GM06990 (cell line): ENCODE results near the gene MAP3K14.

Source experiments
- DNase-seq: peaks from one replicate; pipeline ENCODE4 v3.0.0-alpha.2; 2011; ENCODE audit not compliant: insufficient read length; ENCODE audit errors: extremely low read depth
- H3K27me3 ChIP-seq: replicated peaks from 2 replicates; pipeline ENCODE4 v1.6.0; 2011; ENCODE audit warnings: low read length; ENCODE audit not compliant: control insufficient read depth, insufficient read depth
- H3K36me3 ChIP-seq: 2 replicates; pipeline ENCODE4 v1.5.1; 2011; ENCODE audit warnings: low read length; ENCODE audit not compliant: control insufficient read depth, insufficient read depth
- H3K4me3 ChIP-seq: replicated peaks from 2 replicates; pipeline ENCODE4 v1.5.1; 2011; ENCODE audit warnings: low read depth, mild to moderate bottlenecking, control low read depth, low read length
- TF ChIP-seq, protein P1 (sequence below): IDR thresholded peaks from 2 replicates; pipeline ENCODE4 v1.5.1; 2011; ENCODE audit warnings: low read length, control low read depth, mild to moderate bottlenecking, inconsistent platforms; ENCODE audit not compliant: insufficient read depth, poor library complexity, severe bottlenecking

MAP3K14 gene

DNA sequence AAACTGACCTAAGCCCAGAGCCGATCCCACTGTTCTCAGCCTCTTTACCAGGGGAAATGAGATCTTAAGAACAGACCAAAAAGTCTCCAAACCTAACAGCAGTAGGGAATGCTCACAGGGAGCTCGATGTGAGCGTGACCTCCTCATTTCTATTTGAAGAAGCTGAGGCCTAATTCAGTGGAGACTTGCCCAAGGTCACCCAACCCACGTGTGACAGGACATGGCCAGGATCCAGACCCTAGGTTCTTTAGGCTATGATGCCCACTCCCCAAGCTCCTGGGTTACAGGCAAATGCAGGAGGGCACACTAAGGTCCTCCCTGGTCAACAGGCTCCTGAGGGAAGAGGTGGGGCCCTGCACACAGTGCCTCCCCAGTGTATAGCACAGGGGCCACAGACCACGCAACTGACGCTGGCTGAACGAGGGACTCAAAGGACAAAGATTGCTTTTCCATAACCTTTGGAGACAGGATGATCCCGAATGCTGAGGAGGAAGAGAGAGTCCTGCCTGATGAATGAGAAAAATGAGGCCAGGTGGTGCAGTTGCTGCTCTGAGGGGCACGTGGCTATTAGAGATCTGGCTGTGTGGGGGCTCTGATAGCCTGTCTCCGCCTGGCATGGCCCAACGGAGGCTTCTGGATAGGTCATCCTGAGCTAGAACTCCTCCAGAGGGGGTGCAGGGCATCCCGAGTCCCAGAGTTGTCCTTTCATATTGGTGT lies 24.0 kb downstream of the MAP3K14 start:
- Histone ChIP-seq H3K36me3 (peaks cover 25% of the 10 kb centered on the region), H3K4me3 (no peak overlapping the region), H3K27me3 (no peaks in the 10 kb centered on the region)
- no peak for DNase-seq
- TF ChIP-seq, protein P1, sequence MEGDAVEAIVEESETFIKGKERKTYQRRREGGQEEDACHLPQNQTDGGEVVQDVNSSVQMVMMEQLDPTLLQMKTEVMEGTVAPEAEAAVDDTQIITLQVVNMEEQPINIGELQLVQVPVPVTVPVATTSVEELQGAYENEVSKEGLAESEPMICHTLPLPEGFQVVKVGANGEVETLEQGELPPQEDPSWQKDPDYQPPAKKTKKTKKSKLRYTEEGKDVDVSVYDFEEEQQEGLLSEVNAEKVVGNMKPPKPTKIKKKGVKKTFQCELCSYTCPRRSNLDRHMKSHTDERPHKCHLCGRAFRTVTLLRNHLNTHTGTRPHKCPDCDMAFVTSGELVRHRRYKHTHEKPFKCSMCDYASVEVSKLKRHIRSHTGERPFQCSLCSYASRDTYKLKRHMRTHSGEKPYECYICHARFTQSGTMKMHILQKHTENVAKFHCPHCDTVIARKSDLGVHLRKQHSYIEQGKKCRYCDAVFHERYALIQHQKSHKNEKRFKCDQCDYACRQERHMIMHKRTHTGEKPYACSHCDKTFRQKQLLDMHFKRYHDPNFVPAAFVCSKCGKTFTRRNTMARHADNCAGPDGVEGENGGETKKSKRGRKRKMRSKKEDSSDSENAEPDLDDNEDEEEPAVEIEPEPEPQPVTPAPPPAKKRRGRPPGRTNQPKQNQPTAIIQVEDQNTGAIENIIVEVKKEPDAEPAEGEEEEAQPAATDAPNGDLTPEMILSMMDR, result no peak

DNA sequence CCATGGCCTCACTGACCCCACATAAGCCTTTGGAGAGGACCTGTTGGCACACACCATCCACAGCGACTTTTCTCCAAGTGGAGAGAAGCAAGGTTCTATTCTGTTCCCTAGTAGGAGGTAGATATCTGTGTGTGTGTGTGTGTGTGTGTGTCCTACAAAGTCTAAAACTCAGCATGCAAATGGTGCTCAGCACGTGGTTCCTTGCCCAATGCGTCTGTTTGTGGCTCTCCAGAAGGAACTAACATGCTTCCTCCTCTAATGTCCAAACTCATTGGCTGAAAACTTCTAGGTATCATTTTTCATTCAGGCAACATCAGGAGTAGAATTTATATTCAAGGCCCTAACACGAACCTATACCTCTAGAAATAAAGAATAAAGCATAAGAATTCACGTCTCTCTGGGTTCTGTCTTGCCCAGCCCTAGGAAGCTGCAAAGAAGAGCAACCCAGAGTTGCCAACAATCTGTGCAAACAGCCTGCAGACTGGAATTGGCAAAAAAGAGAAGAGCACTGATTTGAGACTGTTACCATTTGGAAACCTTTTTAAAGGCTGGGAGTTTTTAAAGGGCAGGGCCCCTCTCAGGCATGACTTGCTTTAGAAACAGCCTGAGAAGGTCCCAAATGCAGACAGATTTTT lies 25.5 kb downstream of the MAP3K14 start:
- no peak overlapping the region for H3K4me3 ChIP-seq
- peaks cover 38% of the 10 kb centered on the region for H3K36me3 ChIP-seq
- no peaks in the 10 kb centered on the region for H3K27me3 ChIP-seq
- TF ChIP-seq, protein P1, result no peak
- DNase-seq, result no peak

DNA sequence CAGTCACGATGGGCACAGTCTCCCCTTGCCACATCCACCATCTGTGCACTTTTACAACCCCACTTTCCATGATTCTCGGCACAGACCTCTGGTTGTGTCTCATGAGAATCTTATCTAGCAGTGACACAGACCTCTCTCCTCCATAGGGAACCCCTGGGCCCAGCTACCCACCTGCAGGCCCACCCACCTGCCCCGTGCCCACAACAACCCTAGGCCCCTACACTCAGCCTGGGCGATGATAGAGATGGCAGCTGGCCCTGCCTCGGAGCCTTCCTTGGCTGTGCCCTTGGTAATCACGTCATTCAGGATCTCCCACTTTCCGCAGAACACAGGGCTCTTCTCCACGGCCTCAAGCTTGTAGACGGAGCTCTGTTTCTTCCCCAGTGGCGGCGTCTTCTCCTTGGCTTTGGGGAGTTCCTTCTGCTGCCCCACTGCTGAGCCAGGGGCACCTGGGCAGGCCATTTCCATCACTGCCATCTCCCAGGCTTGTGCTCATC lies 26.5 kb downstream of the MAP3K14 start:
- peaks cover 43% of the 10 kb centered on the region for H3K36me3 ChIP-seq
- TF ChIP-seq, protein P1, result no peak
- no peak for DNase-seq
- H3K27me3 ChIP-seq, result no peaks in the 10 kb centered on the region
- H3K4me3 ChIP-seq, result no peak overlapping the region

GRCh38 chr17:45289301-45290268 lies 27.2 kb downstream of the MAP3K14 start:
- peaks cover 48% of the 10 kb centered on the region for H3K36me3 ChIP-seq
- no peaks in the 10 kb centered on the region for H3K27me3 ChIP-seq
- H3K4me3 ChIP-seq, result no peak overlapping the region
- no peak for DNase-seq
- TF ChIP-seq, protein P1, result no peak

- TF ChIP-seq, protein P1, result no peak
- Histone ChIP-seq H3K27me3 (no peaks in the 10 kb centered on the region), H3K36me3 (peaks cover 55% of the 10 kb centered on the region), H3K4me3 (no peak overlapping the region)
- no peak for DNase-seq
Observed at GRCh38 chr17:45288825-45289224, 28.0 kb downstream of the MAP3K14 start.
